ENCODE data around the gene CAMK2D. TPM values are rescaled to one million over a fixed set of nuclear protein-coding genes. Genes with fewer than 3 reads are reported as not detected.

Gene CAMK2D
- total and polyA plus RNA-seq, 12 donors = 55.6 to 286 (median 221) TPM

- DNase-seq (no peak), ATAC-seq (no peak)
- 64 to 69% methylated on average over 2 of the region's 2 CpGs for WGBS, 2 donors
- Histone ChIP-seq H3K27ac (peak overlapping the region in 6 of 10 donors; percentile 2 to 56 (median 9)), H3K4me3 (no peak overlapping the region), H3K9me3 (peaks cover 0 to 6% (median 0%) of the 10 kb centered on the region in 11 donors), H3K27me3 (no peaks in the 10 kb centered on the region), H3K4me1 (peaks cover 0 to 21% (median 9%) of the 10 kb centered on the region in 9 donors), H3K36me3 (peaks cover 0 to 28% (median 3%) of the 10 kb centered on the region in 9 donors)
- no peak for TF ChIP-seq CTCF (IDR thresholded peaks at IDR 0.05)
- intact Hi-C loops (cut with DNase I) = no loop called here
These were observed 156.6 kb downstream of the CAMK2D start for GRCh38 chr4:113604955-113605354.

DNA sequence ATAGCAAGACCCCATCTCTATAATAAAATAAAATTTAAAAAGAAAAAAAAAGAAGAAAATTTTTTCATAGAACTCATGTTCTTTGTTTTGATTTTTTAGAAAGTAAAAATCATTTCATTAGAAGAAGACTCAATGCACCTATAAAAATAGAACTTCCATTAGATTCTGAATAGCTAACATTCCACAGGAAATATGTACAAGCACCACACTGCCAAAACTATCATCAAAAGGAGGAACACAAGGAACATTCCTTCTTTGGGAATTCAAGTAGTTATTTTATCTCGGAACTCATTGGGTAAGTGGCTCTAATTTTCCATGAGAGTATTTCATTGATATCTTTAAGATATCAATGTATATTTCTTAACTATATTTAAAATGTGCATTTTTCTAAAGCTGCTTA lies 157.6 kb downstream of the CAMK2D start:
- no peak for ATAC-seq
- no peak for DNase-seq
- peaks cover 0 to 6% (median 0%) of the 10 kb centered on the region in 11 donors for H3K9me3 ChIP-seq
- WGBS, 2 donors = 35 to 41% methylated on average over 1 of the region's 1 CpG
- no peak for TF ChIP-seq CTCF (IDR thresholded peaks at IDR 0.05)
- peaks cover 0 to 21% (median 9%) of the 10 kb centered on the region in 9 donors for H3K4me1 ChIP-seq
- intact Hi-C loops (cut with DNase I) = no loop called here
- no peaks in the 10 kb centered on the region for H3K27me3 ChIP-seq
- no peak overlapping the region for H3K4me3 ChIP-seq
- H3K36me3 ChIP-seq = peaks cover 0 to 27% (median 3%) of the 10 kb centered on the region in 9 donors
- peak overlapping the region in 5 of 10 donors; percentile 2 to 56 (median 40) for H3K27ac ChIP-seq

DNA sequence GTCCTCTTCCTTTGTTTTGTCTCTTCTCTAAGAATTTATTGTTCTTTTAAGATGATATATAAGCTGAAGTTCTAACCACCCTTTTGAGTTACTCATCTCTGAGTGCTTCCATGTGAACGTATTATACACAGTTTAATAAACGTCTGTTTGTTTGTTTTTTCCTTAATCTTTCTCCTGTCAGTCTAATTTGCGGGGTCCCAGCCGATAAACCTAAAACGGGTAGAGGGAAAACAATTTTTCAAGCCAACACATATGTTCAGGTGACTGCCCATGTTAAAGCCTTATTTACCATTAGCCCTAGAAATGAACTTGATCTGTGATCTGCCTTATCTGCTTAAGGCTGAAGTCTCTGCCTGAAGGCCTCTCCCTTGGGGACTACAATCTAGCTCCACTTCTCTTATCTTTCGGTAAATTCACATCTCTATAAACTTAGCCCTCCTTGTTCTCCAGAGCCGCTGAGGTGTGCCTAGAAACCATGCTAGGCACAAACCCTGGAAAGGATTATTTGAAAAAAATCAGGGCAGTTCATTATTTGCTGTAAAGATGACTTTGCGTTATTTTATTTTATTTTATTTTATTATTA lies 158.8 kb downstream of the CAMK2D start:
- ATAC-seq = peak in 1 of 8 donors; percentile 17
- H3K27me3 ChIP-seq = no peaks in the 10 kb centered on the region
- H3K4me1 ChIP-seq = peaks cover 0 to 27% (median 9%) of the 10 kb centered on the region in 9 donors
- no peak overlapping the region for H3K4me3 ChIP-seq
- WGBS, 2 donors = 75 to 76% methylated on average over 8 of the region's 8 CpGs
- peaks cover 0 to 15% (median 3%) of the 10 kb centered on the region in 9 donors for H3K36me3 ChIP-seq
- peaks cover 0 to 6% (median 0%) of the 10 kb centered on the region in 11 donors for H3K9me3 ChIP-seq
- H3K27ac ChIP-seq = peak overlapping the region in 4 of 10 donors; percentile 8 to 45 (median 26)
- DNase-seq = no peak
- intact Hi-C loops (cut with DNase I) = no loop called here
- TF ChIP-seq CTCF (IDR thresholded peaks at IDR 0.05) = no peak

DNA sequence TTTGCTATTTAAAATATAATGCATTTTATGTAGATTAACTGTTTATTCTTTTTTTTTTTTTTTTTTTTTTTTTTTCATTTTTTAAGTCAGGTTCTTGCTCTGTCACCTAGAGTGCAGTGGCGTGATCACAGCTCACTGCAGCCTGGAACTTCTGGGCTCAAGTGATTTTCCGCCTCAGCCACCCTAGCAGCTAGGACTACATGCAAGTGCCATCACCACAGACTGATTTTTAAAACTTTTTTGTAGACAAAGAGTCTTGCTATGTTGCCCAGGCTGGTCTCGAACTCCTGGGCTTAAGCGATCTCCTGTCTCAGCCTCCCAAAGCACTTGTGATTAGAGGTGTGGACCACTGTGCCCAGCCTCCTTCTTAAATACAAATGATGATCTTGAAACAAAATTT lies 159.9 kb downstream of the CAMK2D start:
- H3K9me3 ChIP-seq = peaks cover 0 to 6% (median 0%) of the 10 kb centered on the region in 11 donors
- intact Hi-C loops (cut with DNase I) = no loop called here
- ATAC-seq (peak in 3 of 8 donors; percentile 28 to 43 (median 33)), DNase-seq (no peak)
- H3K36me3 ChIP-seq = peaks cover 0 to 6% (median 0%) of the 10 kb centered on the region in 9 donors
- WGBS, 2 donors = 87 to 98% methylated on average over 4 of the region's 4 CpGs
- H3K4me3 ChIP-seq = no peak overlapping the region
- no peaks in the 10 kb centered on the region for H3K27me3 ChIP-seq
- peaks cover 0 to 27% (median 9%) of the 10 kb centered on the region in 9 donors for H3K4me1 ChIP-seq
- peak overlapping the region in 3 of 10 donors; percentile 8 to 48 (median 45) for H3K27ac ChIP-seq
- TF ChIP-seq CTCF (IDR thresholded peaks at IDR 0.05) = no peak

Measured in heart right ventricle (tissue), 16 donors.